ENCODE data around the gene PADI2.

DNA sequence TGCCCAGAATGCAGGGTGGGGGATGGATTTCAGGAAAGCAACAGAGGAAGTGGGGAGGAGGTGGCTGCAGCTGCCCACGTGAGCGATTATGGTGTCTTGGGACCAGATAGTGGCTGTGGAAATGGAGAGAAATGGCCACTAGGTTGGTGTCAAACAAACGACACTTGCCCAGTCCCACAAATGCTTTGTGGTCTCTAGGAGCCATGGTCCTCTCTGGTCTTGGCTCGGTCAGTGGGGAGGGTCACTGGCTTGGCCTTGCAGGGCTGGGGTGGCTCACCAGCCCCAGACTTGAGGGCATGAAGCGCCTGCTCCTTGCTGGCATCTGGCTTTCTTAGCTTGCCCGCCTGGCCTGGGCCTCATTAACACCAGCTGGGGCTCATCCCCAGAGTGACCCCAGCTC, 7.2 kb downstream of the PADI2 start:
- TF ChIP-seq MYC (IDR thresholded peaks at IDR 0.05; ENCODE audit: low read depth, low read length) (no peak), POLR2A (IDR thresholded peaks at IDR 0.05; ENCODE audit: low read depth, low read length) (no peak), EZH2 (IDR thresholded peaks at IDR 0.05; ENCODE audit: borderline replicate concordance, low read depth, low read length, severe bottlenecking) (no peak), POLR2AphosphoS5 (IDR thresholded peaks at IDR 0.05; ENCODE audit: insufficient read depth, low read depth, low read length) (no peak)
- TF ChIP-seq, protein P1, sequence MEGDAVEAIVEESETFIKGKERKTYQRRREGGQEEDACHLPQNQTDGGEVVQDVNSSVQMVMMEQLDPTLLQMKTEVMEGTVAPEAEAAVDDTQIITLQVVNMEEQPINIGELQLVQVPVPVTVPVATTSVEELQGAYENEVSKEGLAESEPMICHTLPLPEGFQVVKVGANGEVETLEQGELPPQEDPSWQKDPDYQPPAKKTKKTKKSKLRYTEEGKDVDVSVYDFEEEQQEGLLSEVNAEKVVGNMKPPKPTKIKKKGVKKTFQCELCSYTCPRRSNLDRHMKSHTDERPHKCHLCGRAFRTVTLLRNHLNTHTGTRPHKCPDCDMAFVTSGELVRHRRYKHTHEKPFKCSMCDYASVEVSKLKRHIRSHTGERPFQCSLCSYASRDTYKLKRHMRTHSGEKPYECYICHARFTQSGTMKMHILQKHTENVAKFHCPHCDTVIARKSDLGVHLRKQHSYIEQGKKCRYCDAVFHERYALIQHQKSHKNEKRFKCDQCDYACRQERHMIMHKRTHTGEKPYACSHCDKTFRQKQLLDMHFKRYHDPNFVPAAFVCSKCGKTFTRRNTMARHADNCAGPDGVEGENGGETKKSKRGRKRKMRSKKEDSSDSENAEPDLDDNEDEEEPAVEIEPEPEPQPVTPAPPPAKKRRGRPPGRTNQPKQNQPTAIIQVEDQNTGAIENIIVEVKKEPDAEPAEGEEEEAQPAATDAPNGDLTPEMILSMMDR (IDR thresholded peaks at IDR 0.05; ENCODE audit: extremely low read depth in 1 of 2, insufficient read depth in 1 of 2, low read depth in 1 of 2, low read length in 2 of 2), result no peak
